Measurements from ENCODE around the gene RPL6.

The RPL6 gene

GRCh38 chr12:112375105-112375504, 34.3 kb downstream of the RPL6 start:
- DNase-seq: no peak

- no peak for DNase-seq
Measured at GRCh38 chr12:112374166-112374740, 35.2 kb downstream of the RPL6 start.

- DNase-seq: no peak
Measured at GRCh38 chr12:112370868-112371510, 38.4 kb downstream of the RPL6 start.

- DNase-seq: no peak
Measured at GRCh38 chr12:112370199-112370598, 39.2 kb downstream of the RPL6 start.

GRCh38 chr12:112368856-112369255, 40.5 kb downstream of the RPL6 start:
- no peak for DNase-seq

- no peak for DNase-seq
Measured at GRCh38 chr12:112367965-112368364, 41.4 kb downstream of the RPL6 start.

GRCh38 chr12:112362310-112362709, 47.1 kb downstream of the RPL6 start:
- DNase-seq: no peak

GRCh38 chr12:112361271-112361670, 48.1 kb downstream of the RPL6 start:
- DNase-seq: no peak

- DNase-seq: no peak
Measured at GRCh38 chr12:112359290-112359689, 50.1 kb downstream of the RPL6 start.

GRCh38 chr12:112357214-112357613, 52.2 kb downstream of the RPL6 start:
- DNase-seq: no peak

Data from CD4-positive, alpha-beta T cell treated with Interleukin-1 beta for 1 hour (primary cell).